HG02840 (cell line): ENCODE results near the gene ACAN.
A peak's percentile ranks its signal among the peaks of the same experiment; 100 is the strongest.

Source experiments
- ATAC-seq: cut with Tn5 transposase; IDR thresholded peaks from one replicate; pipeline ENCODE4 v1.9.1; 2021; ENCODE audit warnings: mild to moderate bottlenecking, moderate library complexity, moderate number of reproducible peaks; ENCODE audit not compliant: unreplicated experiment, low FRiP score

Gene ACAN

DNA sequence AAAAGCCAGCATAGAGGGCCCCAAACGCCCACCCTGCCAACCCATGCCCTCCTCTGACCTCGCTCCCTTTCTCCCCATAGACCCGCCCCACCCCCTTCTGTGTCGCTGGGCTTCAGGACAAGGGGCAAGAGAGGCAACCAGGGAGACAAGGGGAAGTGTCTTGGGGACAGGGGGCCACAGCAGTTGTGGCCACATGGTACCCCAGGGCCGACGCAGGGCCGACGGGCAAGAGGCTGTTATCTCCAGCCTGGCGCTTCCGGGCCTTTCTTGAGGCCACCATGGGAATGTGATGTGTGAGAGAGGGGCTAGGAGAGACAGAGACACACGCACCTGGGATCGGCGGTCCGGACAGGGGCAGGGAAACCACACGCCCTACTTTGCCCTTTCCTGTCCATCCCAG, 95.5 kb downstream of the ACAN start:
- ATAC-seq, result no peak

DNA sequence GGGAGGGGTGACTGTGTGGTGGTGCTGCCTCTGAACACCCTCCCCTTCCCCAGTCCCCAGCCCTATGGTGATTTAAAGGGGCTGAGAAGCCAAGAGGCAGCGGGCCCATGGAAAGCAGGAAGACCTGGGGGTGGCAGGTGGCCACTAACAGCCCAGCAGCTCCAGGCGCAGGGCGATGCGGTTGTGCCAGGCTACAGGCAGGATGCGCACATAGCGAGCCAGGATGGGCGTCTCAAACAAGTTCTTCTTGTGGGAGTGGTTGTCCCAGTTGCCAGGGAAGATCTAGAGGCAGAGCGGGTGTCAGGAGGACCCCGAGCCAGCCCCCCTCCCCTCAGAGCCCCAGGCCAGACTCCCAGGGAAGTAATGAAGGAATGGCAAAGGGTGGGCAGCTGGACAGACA, 96.0 kb downstream of the ACAN start:
- no peak for ATAC-seq

DNA sequence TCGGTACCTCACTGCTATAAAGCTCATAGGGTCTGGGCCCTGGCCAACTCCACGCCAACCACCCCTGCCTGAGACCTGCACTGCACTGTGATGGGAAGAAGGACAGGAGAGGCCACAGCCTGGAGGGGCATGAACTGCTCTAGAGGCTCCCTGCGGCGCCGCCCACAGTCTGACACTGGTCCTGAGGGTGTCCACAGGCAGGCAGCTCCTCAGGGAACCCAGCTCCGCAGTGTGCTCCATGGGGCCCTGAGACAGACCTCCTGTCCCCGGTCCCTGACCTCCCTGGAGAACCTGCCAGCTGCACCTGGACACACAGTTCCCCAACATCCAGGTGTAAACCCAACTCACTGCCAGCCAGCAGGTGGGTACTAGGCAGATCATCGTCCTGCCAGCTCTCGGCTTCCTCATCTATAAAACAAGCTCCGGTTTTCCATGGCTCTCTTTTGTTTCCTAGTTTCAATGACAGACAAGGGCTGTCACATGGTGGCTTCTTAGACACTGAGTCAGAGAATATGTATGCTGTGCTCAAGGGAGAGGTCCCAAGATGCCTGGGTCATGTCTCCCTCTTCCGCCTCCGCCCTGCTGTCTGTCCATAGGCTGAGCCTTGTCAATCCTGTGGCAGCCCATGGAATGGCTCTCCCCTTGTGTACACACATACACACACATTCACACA, 97.2 kb downstream of the ACAN start:
- no peak for ATAC-seq

DNA sequence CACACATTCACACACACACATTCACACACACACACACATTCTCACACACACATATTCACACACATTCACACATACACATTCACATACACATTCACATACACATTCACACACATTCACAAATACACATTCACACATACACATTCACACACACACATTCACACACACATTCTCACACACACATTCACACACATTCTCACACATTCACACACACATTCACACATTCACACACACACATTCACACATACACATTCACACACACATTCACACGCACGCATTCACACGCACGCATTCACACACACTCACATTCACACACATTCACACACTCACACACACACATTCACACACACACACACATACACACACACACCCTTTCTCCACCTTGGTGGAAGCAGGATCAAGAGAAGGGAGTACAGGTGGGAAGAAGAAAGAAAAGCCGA, 97.8 kb downstream of the ACAN start:
- no peak for ATAC-seq

DNA sequence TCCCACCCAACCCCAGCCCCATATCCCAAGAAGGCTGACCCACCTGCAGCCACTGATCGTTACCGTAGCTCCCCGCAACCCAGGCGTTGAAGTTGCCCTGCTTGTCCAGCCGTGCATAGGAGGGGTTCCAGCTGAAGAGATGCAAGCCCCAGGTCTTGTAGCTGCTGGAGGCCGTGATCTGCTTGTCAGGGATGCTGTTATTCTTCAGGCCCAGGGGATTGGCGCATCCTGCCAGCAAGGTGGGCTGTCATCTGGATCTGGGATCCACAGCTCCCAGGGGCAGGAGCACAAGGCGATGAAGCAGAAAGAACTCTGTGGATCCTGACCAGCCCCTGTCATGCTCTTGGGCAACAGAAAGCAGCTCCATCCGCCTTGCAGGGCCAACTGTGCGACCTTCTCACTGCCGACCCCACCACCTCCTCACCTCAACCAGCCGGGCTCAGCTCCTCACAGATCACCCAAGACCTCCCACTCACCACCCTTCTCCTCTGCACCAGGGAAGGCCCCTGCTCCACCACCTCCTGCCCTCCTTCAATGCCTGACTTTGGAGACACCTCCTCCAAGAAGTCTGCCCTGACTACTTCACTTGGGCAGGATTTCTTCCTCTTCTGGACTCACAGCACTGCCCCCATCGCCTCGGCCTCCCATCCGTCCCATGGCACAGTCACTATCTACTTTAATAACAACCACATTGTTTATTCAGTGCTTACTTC, 98.4 kb downstream of the ACAN start:
- no peak for ATAC-seq

DNA sequence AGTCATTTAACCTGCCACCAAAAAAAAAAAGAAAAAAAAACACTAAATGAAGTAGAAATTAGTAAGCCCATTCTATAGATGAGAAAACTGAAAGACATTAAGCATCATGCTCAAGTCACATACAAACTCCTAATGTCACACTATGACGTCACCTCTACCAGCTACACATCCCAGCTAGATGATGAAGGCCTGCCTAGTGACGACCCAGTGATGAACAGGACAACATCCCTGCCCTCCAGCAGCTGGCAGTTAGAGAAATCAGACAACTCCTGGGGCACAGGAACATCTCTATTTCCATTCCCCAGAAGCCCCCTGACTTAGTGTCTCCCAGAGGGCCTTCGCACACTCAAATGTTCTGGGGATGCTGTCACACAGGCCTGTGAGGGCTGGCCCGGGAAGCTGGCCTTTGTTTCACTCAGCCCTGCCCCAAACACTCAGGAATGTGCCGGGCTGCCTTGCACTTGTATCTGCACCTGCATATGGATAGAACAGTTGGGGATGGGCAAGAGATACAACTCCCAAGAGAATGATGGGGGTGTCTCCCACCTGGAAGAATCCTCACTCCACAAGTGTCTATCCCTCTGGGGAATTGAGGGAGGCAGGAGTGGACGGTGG, 99.1 kb downstream of the ACAN start:
- no peak for ATAC-seq

DNA sequence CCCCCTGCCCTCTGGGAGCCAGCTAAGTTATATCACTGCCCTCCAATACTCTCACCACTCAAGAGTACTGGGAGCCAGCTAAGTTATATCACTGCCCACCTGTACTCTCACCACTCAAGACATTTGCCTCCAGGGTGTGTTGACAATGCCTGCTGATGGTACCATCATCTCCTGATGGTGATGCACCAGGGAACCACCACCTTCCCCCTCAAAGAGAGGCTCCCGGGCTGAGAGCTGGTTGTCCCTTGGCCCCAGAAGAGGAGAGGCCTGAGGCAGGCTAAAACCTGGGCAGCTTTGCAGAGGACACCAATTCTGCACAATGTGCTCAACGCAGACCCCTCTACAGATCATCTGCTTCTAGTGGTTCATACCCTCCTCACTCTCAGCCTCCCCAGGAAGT, 99.6 kb downstream of the ACAN start:
- no peak for ATAC-seq

DNA sequence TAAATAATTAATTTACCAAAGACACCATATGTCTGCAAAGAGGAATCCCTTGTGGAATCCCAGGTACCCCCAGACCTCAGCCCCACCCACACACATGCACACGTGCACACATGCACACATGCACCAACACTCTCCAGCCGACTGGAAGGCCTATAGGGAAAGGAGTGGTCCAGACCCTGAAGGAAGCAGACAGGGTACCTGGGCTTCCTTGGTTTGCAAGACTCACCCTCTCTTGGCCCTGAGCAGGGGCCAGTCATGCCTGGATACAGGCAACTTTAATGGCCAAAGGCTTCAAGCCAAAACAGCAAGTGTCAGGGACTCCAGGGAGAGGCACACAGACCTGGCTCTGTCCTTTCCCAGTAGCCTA, 101.0 kb downstream of the ACAN start:
- ATAC-seq, result no peak

DNA sequence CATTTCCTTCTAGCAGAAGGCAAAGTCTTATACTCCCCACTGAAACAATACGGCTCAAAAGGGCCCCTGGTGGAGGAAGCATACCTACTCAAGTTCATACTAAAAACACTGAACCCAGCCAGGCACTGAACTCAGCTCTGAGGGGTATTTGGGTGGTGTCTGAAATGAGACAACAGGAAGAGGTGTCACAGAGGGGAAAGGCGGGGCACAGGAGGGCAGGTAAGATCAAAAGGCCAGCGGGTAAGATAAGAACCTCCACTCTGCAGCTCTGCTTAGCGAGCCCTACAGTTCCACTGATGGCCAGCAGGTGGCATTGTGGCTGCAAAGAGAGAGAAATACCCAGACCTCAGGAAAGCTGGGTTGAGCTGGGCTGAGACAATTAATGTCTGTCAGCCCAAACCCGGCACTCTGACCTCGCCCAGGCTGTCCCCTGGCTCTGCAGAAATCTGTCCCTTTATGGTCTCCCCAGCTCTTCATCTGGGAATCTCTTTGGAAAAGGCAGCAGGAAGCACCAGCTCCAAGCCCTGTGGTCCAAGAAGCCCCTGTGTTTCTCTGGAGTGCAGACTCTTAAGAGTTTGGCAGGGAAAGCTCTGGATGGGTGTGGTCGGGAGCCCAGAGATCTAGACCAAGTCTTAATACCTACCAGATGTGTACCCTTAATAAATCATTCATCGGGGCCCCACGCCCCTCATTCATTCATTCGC, 101.5 kb downstream of the ACAN start:
- peak; percentile 53 for ATAC-seq

DNA sequence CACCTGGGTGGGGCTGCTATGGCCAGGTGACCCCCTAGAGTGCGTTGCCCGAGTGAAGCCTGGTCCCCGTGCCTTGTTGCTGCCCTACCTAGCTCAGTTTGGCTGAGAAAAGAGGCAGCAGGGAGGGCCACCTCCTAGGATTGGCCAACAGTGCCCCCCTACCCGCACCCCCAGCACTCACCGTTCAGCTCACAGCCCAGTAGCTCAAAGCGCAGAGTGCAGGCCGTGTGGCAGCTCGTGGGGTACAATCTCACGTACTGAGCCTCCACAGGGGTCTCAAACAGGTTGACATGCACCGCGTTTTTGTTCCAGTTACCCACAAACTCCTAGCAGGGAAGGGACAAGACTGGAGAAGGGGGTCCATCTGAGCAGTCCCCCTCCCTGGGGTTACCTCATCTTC, 102.3 kb downstream of the ACAN start:
- no peak for ATAC-seq

DNA sequence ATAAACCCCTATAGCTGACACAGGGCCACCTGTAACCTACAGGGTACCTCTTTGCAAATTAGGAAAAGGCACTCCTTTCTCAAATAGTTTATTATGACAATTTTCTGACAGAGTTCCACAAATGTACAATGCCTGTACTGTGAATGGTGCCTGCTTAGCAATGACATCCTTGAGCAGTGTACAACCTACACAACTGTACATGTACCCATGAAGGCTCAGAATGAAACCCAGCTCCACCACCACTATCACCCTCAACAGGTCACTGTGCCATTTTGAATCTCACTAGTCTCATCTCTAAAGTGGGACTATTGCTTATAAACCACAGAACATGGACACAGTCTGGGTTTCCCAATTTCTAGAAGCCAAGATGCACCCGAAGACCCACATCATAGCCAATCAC, 102.9 kb downstream of the ACAN start:
- ATAC-seq, result no peak

DNA sequence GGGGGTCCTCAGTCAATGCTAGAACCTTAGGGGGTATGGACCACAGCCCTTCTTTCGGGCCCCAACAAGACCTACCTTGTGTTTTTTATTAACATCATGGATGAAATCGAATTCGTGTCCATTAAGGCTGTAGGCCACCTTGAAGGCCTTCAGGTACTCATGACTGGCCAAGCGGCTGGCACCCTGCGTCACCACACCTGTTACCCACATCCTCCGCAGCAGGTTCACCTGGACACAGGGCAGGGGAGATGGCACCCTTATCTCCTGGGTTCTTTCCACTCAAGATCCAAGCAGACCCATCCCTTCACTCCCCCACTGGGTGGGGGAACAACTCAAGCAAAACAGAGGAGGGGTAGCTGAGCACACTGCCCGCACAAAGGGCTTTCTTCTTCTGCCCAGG, 103.3 kb downstream of the ACAN start:
- no peak for ATAC-seq

DNA sequence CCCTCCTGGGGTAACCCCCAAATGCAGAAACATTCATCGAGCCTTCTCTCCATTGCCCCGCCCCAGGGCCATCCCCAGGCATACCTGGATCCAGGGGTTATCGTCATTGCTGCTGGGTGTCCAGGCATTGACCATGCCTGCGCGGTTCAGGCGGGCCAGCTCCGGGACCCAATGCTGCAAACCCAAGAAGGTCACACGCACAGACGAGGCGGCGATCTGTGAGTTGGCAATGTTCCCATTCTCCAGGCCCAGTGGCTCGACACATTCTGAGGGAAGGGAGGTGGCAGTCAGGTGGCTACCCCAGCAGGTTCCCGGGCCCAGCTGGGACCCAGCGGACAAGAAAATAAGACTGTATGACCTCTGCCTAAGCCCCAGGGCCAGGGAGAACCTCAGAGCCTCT, 103.9 kb downstream of the ACAN start:
- ATAC-seq, result no peak

DNA sequence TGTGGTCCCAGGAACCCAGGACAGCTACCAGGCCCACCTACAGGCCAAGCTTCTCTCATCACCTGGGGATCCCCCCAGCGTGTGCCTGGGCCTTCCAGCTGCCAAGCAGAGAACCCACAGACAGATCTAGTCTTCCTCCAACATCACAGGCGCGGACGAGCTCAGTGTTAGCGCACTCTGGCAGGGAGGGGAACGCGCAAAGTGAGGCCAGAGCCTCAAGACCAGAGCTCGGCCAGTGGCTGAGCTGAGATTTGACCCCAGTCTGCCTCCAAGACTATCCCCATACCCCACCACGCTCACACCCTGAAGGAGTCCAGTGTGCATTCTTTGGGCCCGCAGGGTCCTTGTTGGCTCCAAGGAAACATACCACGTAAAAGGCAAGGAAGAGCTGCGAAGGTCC, 104.9 kb downstream of the ACAN start:
- ATAC-seq, result no peak

DNA sequence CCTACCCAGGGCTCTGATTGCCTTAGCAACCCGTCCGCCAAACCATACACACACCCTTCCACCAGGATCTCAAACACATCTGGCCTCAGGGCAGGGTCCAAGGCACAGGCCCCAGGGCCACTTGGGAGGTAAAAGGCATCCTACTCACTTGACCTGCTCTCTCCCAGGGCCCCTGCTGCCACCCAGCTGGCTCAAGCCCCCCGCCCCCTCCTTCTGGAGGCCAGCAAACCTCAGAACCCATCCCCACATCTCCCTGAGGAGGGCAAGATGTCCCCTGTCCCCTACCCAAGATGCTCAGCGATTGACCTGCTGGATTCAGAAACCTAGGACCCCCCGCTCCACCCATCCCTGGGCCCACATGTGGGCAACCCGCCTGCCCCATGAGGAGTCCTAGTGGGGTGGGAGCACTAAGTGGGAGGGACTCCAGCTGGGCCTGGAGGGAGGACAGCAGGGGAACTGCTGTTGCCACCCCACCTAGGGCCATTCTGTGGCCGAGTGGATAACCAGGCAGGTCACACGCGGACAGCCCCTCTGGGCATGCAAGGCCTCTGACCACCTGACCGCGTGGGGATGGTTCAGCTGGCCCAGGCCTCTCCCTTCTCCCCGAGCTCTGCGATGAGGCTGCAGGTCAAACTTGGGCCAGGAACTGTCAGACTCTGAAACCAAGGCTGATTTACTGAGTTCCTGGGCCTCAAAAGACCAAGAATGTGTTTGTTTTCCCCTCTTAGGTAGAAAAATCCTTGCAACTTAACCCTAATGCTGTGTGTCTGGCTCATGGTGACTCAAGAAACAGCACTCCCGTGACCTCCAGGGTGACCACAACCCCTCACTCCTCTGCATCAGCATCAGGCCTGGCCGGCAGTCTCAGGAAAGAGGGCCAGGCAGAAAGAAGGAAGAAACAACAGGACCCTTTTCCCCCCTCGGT, 105.7 kb downstream of the ACAN start:
- no peak for ATAC-seq

DNA sequence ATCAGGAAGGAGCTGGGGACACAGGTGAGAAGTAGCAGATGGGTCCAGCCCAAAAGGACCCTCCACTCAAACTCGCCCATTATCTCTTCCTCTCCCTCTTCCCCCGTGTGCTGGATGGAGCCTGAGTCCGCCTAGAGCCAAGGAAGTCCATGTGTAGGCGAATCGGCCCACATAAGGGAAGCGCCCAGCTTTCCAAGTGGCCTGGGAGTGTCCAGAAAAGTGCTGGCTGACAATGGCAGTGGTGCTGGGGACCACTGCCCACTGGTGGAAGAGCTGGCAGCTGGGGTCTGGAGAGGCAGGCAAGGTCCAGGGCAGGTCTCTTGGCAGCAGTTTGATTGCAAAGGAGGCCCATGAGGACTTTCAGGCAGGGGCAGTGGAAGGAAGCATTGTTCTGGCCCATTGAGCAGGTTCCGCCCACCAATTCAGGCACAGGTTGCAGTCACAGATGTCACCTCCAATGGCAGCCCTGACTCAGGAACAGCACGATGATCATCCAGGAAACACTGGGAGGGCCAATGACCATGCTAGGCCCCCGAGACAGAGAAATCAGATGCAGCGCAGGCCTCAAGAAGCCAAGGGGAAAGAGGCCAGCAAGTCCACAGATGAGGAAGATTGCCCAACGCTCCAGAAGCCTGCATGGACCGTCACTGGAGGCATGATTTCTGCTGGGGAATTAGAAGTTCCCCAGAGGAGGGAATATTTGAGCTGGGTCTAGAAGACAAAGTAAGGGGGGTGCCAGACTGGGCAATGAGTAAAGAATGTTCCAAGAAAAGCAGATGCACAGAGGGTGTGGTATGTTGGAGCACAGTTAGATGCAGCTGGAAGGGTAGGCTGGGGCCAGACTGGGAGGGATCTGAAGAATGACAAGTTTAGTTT, 107.0 kb downstream of the ACAN start:
- no peak for ATAC-seq

DNA sequence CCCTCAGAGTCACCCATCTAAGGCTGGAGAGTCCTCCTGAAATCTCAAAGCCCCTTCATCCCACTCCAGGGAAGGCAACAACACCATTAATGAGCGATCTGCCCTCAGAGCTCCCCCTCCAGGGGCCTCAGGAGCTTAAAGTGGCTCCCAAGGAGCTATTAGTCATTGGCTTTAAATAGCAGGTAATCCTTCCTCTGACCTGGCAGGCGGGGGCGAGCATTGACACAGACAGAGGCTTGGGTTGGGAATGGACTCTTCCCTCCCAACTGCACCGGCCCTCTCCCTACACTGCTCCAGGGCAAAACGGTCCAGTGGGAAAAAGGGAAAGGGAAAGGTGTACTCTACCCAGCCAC, 108.5 kb downstream of the ACAN start:
- ATAC-seq, result no peak

DNA sequence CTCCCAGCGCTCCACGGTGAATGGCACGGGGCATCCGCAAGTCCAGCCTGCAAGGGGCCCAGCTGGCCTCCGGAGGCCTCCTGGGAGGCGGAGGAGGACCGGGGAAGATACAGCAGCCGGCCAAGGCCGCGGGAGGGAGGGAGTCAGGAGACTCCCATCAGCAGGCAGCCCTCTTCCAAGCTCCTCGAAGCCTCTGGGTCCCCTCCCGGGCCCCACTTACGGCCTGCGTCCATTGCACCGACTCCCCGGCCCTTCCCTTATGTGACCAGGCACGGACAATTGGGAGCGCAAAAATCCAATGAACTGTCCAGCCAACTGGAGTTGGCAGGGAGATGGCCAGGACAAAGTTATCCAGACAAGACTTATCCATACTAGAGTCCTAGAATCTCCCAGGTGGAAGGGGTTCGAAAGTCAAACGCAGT, 109.3 kb downstream of the ACAN start:
- no peak for ATAC-seq

DNA sequence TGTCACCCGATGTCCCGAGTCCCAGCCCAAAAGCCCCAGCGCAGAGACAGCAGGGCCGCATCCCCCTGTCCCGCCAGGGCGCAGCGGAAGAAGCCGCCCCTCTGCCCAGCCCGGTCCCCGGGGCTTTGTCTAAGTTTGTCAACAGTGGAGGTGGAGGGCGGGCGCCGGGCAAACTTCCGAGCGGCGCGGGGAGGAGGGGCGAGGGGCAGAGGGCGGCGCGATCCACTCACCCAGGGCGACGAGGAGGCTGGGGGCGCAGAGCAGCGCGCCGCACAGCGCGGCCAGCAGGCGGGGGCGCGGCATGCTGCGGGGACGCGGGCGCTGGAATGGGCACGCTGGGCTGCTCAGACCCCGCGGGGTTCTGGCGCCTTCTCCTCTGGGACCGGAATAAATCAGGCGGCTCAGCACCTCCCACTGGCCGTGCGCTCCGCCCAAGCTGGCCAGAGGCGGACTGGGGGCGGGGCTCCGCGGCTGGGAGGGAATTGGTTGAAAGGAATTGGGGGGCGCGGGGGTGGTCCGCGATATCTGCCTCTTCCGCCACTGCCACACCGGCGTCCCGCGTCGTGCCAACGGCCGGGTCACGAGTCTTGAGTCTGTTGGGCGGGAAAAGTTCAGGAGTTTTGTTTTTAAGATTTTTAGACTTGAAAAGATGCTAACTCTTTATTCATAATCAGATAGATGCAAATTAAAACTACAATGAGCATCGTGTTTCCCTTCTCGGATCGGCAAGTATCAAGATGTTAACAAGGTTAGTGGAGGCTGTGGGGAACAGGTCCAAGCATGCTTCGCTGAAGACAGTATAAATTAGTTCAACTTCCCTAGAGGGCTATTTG, 110.0 kb downstream of the ACAN start, which contains the start of gene MFGE8:
Gene MFGE8 (minus strand): TSS at position 363 of the 833 bp plus-strand sequence. CDS start 60 bp downstream, at position 303.
- ATAC-seq, result peak; percentile 83
